Activated T-cell treated with anti-CD3 and anti-CD28 coated beads, Interleukin-2, amount 50 U/mL, for 72 hours (primary cell): Measurements from ENCODE around the gene MCM5. TPM values are rescaled to one million over a fixed set of nuclear protein-coding genes. Genes with fewer than 3 reads are reported as not detected.

Source experiments
- ATAC-seq, 2 donors: fragments of 150-1000 bp; cut with Tn5 transposase; replicated peaks in 1 of 2; 2 replicates each; pipeline ENCODE4 v1.10.0; 2021; ENCODE audit warnings: moderate library complexity in 2 of 2, mild to moderate bottlenecking in 1 of 2
- DNase-seq, 2 donors: peaks; one replicate each; pipeline ENCODE4 v3.0.0; 2021 to 2022; ENCODE audit warnings: mixed read lengths in 1 of 2
- H3K27ac Mint-ChIP-seq: one replicate; pipeline ENCODE4 v1.8.0; 2022; ENCODE audit warnings: mild to moderate bottlenecking, moderate library complexity, mixed read lengths
- H3K27me3 Mint-ChIP-seq: one replicate; pipeline ENCODE4 v1.8.0; 2022; ENCODE audit warnings: low read depth, mixed read lengths
- H3K36me3 Mint-ChIP-seq, 2 donors: one replicate each; pipeline ENCODE4 v1.8.0; 2022; ENCODE audit warnings: mixed read lengths in 2 of 2, mild to moderate bottlenecking in 1 of 2; ENCODE audit not compliant: insufficient read depth in 2 of 2
- H3K4me1 Mint-ChIP-seq: one replicate; pipeline ENCODE4 v1.8.0; 2022; ENCODE audit warnings: low read depth, mixed read lengths
- H3K4me3 Mint-ChIP-seq, 2 donors: one replicate each; pipeline ENCODE4 v1.8.0; 2022; ENCODE audit warnings: mild to moderate bottlenecking in 2 of 2, mixed read lengths in 2 of 2, moderate library complexity in 2 of 2
- H3K9me3 Mint-ChIP-seq, 2 donors: one replicate each; pipeline ENCODE4 v1.8.0; 2022; ENCODE audit warnings: mixed read lengths in 2 of 2
- total RNA-seq, 2 donors: library from RNA; stranded (reverse); gene quantifications; one replicate each; pipeline ENCODE4 v1.2.3, GENCODE V29; 2022

MCM5 gene
- total RNA-seq, 2 donors from 2014 or later, result 290 to 370 TPM

DNA sequence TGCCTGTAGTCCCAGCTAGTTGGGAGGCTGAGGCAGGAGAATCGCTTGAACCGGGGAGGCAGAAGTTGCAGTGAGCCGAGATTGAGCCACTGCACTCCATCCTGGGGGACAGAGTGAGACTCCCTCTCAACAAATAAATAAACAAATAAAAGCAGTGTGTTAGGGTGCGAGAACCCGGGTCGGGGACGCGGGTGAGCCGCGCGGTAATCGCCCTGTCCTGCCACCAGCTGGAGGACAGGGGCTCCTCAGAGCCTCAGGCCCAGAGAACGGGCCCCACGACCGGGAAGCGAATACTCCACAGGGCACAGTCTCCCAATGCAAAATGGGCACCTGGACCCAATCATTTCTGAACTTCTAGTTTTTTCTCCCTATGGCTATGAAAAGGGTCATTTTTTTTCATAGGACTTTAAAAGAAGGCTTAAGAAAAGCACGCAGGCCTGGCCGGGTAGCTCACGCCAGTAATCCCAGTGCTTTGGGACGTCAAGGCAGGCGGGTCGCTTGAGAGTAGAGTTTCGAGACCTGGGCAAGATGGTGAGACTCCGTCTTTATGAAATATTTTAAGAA lies 744 bp upstream of the MCM5 start:
- H3K27me3 Mint-ChIP-seq, result no peaks in the 10 kb centered on the region
- peak overlapping the region; percentile 99 for H3K27ac Mint-ChIP-seq
- H3K4me1 Mint-ChIP-seq, result peaks cover 27% of the 10 kb centered on the region
- ATAC-seq (no peak), DNase-seq (peak in 1 of 2 donors; percentile 34)
- peak overlapping the region; percentile 99 to 100 for H3K4me3 Mint-ChIP-seq
- H3K9me3 Mint-ChIP-seq, result no peaks in the 10 kb centered on the region
- H3K36me3 Mint-ChIP-seq, result peaks cover 15 to 26% of the 10 kb centered on the region in 2 donors

DNA sequence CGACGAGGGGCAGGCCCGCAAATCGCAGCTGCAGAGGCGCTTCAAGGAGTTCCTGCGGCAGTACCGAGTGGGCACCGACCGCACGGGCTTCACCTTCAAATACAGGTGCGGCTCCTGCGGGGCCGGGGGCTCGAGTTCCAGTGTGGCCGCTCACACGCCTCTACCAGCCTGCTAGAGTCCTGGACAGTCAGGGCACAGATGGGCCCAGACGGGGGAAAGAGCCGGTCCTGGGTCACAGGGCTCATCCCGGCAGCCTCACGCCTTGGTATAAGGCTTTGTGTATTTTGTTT lies 506 bp downstream of the MCM5 start:
- Mint-ChIP-seq H3K36me3 (peaks cover 15 to 32% of the 10 kb centered on the region in 2 donors), H3K4me3 (peak overlapping the region; percentile 99 to 100), H3K4me1 (peaks cover 27% of the 10 kb centered on the region), H3K27me3 (no peaks in the 10 kb centered on the region), H3K27ac (peak overlapping the region; percentile 38), H3K9me3 (no peaks in the 10 kb centered on the region)
- ATAC-seq (peak in 1 of 2 donors; percentile 14), DNase-seq (peak; percentile 18 to 28)

- Mint-ChIP-seq H3K27ac (peak overlapping the region; percentile 96), H3K9me3 (no peaks in the 10 kb centered on the region), H3K27me3 (no peaks in the 10 kb centered on the region), H3K36me3 (peaks cover 17 to 41% of the 10 kb centered on the region in 2 donors), H3K4me3 (peak overlapping the region; percentile 99 to 100), H3K4me1 (peaks cover 27% of the 10 kb centered on the region)
- DNase-seq (no peak), ATAC-seq (no peak)
Observed at GRCh38 chr22:35401863-35402262, 1.9 kb downstream of the MCM5 start.

DNA sequence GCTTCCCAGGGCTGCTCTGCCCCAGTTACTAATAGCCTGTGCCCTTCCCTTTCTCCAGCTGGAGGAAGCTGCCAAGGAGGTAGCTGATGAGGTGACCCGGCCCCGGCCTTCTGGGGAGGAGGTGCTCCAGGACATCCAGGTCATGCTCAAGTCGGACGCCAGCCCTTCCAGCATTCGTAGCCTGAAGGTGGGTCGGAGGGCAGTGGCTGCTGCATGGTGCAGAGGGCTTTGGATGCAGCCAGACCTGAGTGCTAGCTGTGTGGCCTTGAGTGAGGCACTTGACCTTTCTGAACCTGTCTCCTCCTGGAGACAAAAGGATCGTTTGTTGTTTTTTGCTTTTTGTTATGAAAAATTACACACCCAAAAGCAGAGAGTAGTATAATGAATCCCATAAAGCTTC lies 3.4 kb downstream of the MCM5 start:
- Mint-ChIP-seq H3K27me3 (no peaks in the 10 kb centered on the region), H3K36me3 (peaks cover 23 to 51% of the 10 kb centered on the region in 2 donors), H3K4me1 (peaks cover 39% of the 10 kb centered on the region), H3K4me3 (no peak overlapping the region), H3K27ac (no peak overlapping the region), H3K9me3 (no peaks in the 10 kb centered on the region)
- ATAC-seq (no peak), DNase-seq (no peak)

DNA sequence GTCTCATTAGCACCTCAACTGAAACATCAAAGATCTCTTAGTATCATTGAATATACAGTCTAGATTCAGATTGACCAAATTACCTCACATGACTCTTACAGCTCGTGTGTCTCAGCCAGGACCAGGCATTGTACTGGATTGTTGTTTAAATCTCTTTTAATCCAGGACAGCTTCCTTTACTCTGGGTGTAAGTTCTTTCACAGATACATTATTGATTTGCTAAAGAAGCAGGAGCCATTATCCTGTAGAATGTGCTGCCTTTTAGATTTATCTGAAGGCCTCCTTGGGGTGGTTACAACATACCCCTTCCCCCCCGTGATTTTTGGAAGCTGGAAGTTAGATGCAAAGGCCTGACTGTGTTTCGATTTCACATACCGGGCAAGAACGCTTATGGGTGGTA lies 4.2 kb downstream of the MCM5 start:
- peaks cover 23 to 54% of the 10 kb centered on the region in 2 donors for H3K36me3 Mint-ChIP-seq
- H3K27me3 Mint-ChIP-seq, result no peaks in the 10 kb centered on the region
- no peaks in the 10 kb centered on the region for H3K9me3 Mint-ChIP-seq
- peaks cover 44% of the 10 kb centered on the region for H3K4me1 Mint-ChIP-seq
- no peak overlapping the region for H3K4me3 Mint-ChIP-seq
- no peak for DNase-seq
- H3K27ac Mint-ChIP-seq, result no peak overlapping the region
- ATAC-seq, result no peak

DNA sequence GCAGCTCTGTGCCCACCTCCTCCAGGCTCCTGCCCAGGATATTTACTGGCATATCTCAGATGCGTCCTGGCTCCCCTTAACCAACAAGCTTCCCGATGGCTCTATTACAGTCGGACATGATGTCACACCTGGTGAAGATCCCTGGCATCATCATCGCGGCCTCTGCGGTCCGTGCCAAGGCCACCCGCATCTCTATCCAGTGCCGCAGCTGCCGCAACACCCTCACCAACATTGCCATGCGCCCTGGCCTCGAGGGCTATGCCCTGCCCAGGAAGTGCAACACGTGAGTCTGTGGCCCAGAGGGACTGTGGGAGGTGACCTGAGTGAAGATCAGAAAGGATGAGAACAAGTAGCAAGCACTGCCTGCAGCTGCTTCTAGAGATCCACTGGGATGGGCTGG lies 6.5 kb downstream of the MCM5 start:
- H3K27ac Mint-ChIP-seq, result no peak overlapping the region
- H3K36me3 Mint-ChIP-seq, result peaks cover 20 to 57% of the 10 kb centered on the region in 2 donors
- H3K4me3 Mint-ChIP-seq, result no peak overlapping the region
- H3K4me1 Mint-ChIP-seq, result peaks cover 52% of the 10 kb centered on the region
- no peak for DNase-seq
- H3K27me3 Mint-ChIP-seq, result no peaks in the 10 kb centered on the region
- no peaks in the 10 kb centered on the region for H3K9me3 Mint-ChIP-seq
- no peak for ATAC-seq

- Mint-ChIP-seq H3K27ac (no peak overlapping the region), H3K36me3 (peaks cover 23 to 63% of the 10 kb centered on the region in 2 donors), H3K4me3 (no peak overlapping the region), H3K4me1 (peaks cover 49% of the 10 kb centered on the region), H3K27me3 (no peaks in the 10 kb centered on the region), H3K9me3 (no peaks in the 10 kb centered on the region)
- no peak for DNase-seq
- no peak for ATAC-seq
Observed at GRCh38 chr22:35407362-35407761, 7.4 kb downstream of the MCM5 start.

- Mint-ChIP-seq H3K27ac (no peak overlapping the region), H3K36me3 (peaks cover 24 to 48% of the 10 kb centered on the region in 2 donors), H3K27me3 (no peaks in the 10 kb centered on the region), H3K4me3 (no peak overlapping the region), H3K9me3 (no peaks in the 10 kb centered on the region), H3K4me1 (peaks cover 41% of the 10 kb centered on the region)
- ATAC-seq (peak; percentile 69 to 71), DNase-seq (peak; percentile 21 to 33)
Observed at GRCh38 chr22:35409783-35410662, 10.1 kb downstream of the MCM5 start.

GRCh38 chr22:35410663-35411034 lies 10.7 kb downstream of the MCM5 start:
- peaks cover 24 to 52% of the 10 kb centered on the region in 2 donors for H3K36me3 Mint-ChIP-seq
- H3K9me3 Mint-ChIP-seq, result no peaks in the 10 kb centered on the region
- no peak overlapping the region for H3K4me3 Mint-ChIP-seq
- peak in 1 of 2 donors; percentile 5 for ATAC-seq
- peaks cover 41% of the 10 kb centered on the region for H3K4me1 Mint-ChIP-seq
- H3K27me3 Mint-ChIP-seq, result no peaks in the 10 kb centered on the region
- DNase-seq, result no peak
- no peak overlapping the region for H3K27ac Mint-ChIP-seq

DNA sequence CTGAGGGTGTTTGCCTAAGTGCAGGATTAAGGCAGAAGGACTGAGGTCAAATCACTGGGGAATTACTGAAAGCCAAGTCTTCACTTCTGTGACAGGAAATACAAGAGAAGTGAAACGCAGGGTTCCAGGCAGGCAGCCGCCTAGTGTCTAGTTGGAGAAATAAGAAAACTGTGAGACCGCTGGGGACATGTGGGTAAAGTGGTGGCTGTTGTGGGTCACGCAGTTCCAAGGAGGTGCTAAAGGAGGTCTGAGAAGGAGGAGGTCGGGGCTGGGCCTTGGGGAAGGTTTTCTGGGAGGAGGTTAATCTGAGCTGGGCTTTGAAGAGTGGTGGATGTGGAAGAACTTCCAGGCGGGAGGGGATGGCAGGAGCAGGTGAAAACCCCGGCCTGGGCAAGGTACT lies 11.2 kb downstream of the MCM5 start:
- no peak for DNase-seq
- no peaks in the 10 kb centered on the region for H3K27me3 Mint-ChIP-seq
- no peak for ATAC-seq
- H3K4me1 Mint-ChIP-seq, result peaks cover 41% of the 10 kb centered on the region
- H3K36me3 Mint-ChIP-seq, result peaks cover 24 to 51% of the 10 kb centered on the region in 2 donors
- H3K9me3 Mint-ChIP-seq, result no peaks in the 10 kb centered on the region
- H3K4me3 Mint-ChIP-seq, result no peak overlapping the region
- peak overlapping the region; percentile 31 for H3K27ac Mint-ChIP-seq

GRCh38 chr22:35413624-35414023 lies 13.7 kb downstream of the MCM5 start:
- Mint-ChIP-seq H3K27me3 (no peaks in the 10 kb centered on the region), H3K36me3 (peaks cover 17 to 38% of the 10 kb centered on the region in 2 donors), H3K4me3 (no peak overlapping the region), H3K4me1 (peaks cover 27% of the 10 kb centered on the region), H3K27ac (no peak overlapping the region), H3K9me3 (no peaks in the 10 kb centered on the region)
- DNase-seq, result no peak
- ATAC-seq, result no peak

- H3K9me3 Mint-ChIP-seq, result no peaks in the 10 kb centered on the region
- H3K4me1 Mint-ChIP-seq, result no peaks in the 10 kb centered on the region
- peaks cover 6 to 31% of the 10 kb centered on the region in 2 donors for H3K36me3 Mint-ChIP-seq
- ATAC-seq (no peak), DNase-seq (no peak)
- H3K27me3 Mint-ChIP-seq, result no peaks in the 10 kb centered on the region
- H3K27ac Mint-ChIP-seq, result no peak overlapping the region
- no peak overlapping the region for H3K4me3 Mint-ChIP-seq
Observed at GRCh38 chr22:35417606-35418005, 17.7 kb downstream of the MCM5 start.

DNA sequence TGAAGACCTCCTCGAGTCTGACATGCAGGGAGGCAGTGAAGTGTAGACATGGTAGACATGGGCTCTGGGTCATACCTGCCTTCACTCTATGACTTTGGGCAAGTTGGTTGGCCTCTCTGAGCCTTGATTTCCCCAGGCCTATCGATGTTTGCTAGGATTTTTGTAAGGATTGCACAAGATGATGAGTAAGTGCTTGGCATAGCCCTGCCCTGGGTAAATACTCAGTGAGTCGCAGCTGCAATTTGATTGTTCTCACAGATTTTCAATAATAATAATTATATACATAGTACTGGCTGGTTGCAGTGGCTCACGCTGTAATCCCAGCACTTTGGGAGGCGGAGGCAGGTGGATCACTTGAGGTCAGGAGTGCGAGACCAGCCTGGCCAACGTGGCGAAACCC lies 18.1 kb downstream of the MCM5 start:
- Mint-ChIP-seq H3K27ac (no peak overlapping the region), H3K27me3 (no peaks in the 10 kb centered on the region), H3K9me3 (no peaks in the 10 kb centered on the region), H3K4me3 (no peak overlapping the region), H3K4me1 (no peaks in the 10 kb centered on the region), H3K36me3 (peaks cover 6 to 35% of the 10 kb centered on the region in 2 donors)
- DNase-seq, result no peak
- no peak for ATAC-seq
